SU-DHL-6 (cell line): ENCODE data around the gene KPNA4.

Source experiments
- H2AFZ ChIP-seq: fragments of 200-600 bp; sonication (generic); 2 replicates; pipeline ENCODE4 v1.6.1; 2014; ENCODE audit warnings: low read depth, mild to moderate bottlenecking, moderate library complexity, mixed read lengths, antibody characterized with exemption, low read length; ENCODE audit not compliant: severe bottlenecking
- H3F3A ChIP-seq: fragments of 200-600 bp; shearing (Covaris generic); 2 replicates; pipeline ENCODE4 v1.6.0; 2016; ENCODE audit warnings: antibody characterized with exemption, mild to moderate bottlenecking; ENCODE audit not compliant: insufficient read depth
- H3K27ac ChIP-seq: fragments of 200-600 bp; sonication (generic); 2 replicates; pipeline ENCODE4 v1.5.1; 2016; ENCODE audit warnings: low read depth, mild to moderate bottlenecking, low read length, moderate library complexity, mixed read lengths
- H3K27me3 ChIP-seq: fragments of 200-600 bp; sonication (generic), shearing (Covaris generic); 2 replicates; pipeline ENCODE4 v1.6.0; 2014; ENCODE audit warnings: mild to moderate bottlenecking, low read length
- H3K36me3 ChIP-seq: fragments of 200-600 bp; sonication (generic); 2 replicates; pipeline ENCODE4 v1.6.1; 2014; ENCODE audit warnings: mild to moderate bottlenecking, low read length, mixed read lengths
- H3K4me2 ChIP-seq: fragments of 300-600, 200-600 bp; shearing (Covaris generic), sonication (generic); 2 replicates; pipeline ENCODE4 v1.6.0; 2014; ENCODE audit warnings: low read length, low read depth, mild to moderate bottlenecking; ENCODE audit not compliant: poor library complexity, severe bottlenecking
- H3K4me3 ChIP-seq: fragments of 200-600 bp; sonication (generic); 2 replicates; pipeline ENCODE4 v1.5.1; 2014; ENCODE audit warnings: antibody characterized with exemption, low read length, mild to moderate bottlenecking, mixed read lengths; ENCODE audit not compliant: insufficient read depth, poor library complexity, severe bottlenecking
- H3K79me2 ChIP-seq: fragments of 200-600 bp; sonication (generic); 2 replicates; pipeline ENCODE4 v1.6.1; 2014; ENCODE audit warnings: mild to moderate bottlenecking, low read length, moderate library complexity; ENCODE audit not compliant: insufficient read depth
- H3K9ac ChIP-seq: fragments of 200-600 bp; sonication (generic); 2 replicates; pipeline ENCODE4 v1.7.0; 2014; ENCODE audit warnings: mild to moderate bottlenecking, low read length
- H3K9me2 ChIP-seq: fragments of 200-600 bp; sonication (generic); replicated peaks from 2 replicates; pipeline ENCODE4 v1.6.1; 2014; ENCODE audit warnings: low read length; ENCODE audit not compliant: insufficient read depth
- H3K9me3 ChIP-seq: fragments of 200-600 bp; sonication (generic); 2 replicates; pipeline ENCODE4 v1.6.1; 2014; ENCODE audit warnings: low read length, mixed read lengths; ENCODE audit not compliant: insufficient read depth
- H4K20me1 ChIP-seq: fragments of 200-600 bp; sonication (generic); 2 replicates; pipeline ENCODE4 v1.6.1; 2014; ENCODE audit warnings: low read depth, mild to moderate bottlenecking, antibody characterized with exemption, low read length, moderate library complexity, mixed read lengths
- CTCF ChIP-seq: fragments of 200-600 bp; sonication (generic); IDR thresholded peaks from one replicate; pipeline ENCODE4 v1.5.1; 2017; ENCODE audit warnings: antibody characterized with exemption, mild to moderate bottlenecking, low read length, moderate library complexity; ENCODE audit not compliant: insufficient read depth, poor library complexity, severe bottlenecking
- EZH2phosphoT487 ChIP-seq: fragments of 200-600 bp; sonication (generic), shearing (Covaris generic); conservative IDR thresholded peaks from 2 replicates; pipeline ENCODE4 v1.6.1; 2018; ENCODE audit warnings: mild to moderate bottlenecking, antibody characterized with exemption, low read length, moderate library complexity, mixed read lengths

KPNA4 gene

GRCh38 chr3:160445854-160446253 lies 119.5 kb downstream of the KPNA4 start:
- no peak overlapping the region for H3K4me3 ChIP-seq
- H3K27me3 ChIP-seq, result no peaks in the 10 kb centered on the region
- peaks cover 41% of the 10 kb centered on the region for H3K36me3 ChIP-seq
- H3F3A ChIP-seq, result peaks cover 30% of the 10 kb centered on the region
- TF ChIP-seq CTCF (no peak), EZH2phosphoT487 (no peak)
- H2AFZ ChIP-seq, result no peak overlapping the region
- H3K4me2 ChIP-seq, result peak overlapping the region; percentile 100
- no peak overlapping the region for H3K27ac ChIP-seq
- H3K9me2 ChIP-seq, result no peaks in the 10 kb centered on the region
- H3K9me3 ChIP-seq, result no peaks in the 10 kb centered on the region
- peaks cover 86% of the 10 kb centered on the region for H3K79me2 ChIP-seq
- no peak overlapping the region for H3K9ac ChIP-seq
- H4K20me1 ChIP-seq, result no peaks in the 10 kb centered on the region; the same call in 1 of the 2 replicates
